ENCODE measurements around the gene MGAT5B.

DNA sequence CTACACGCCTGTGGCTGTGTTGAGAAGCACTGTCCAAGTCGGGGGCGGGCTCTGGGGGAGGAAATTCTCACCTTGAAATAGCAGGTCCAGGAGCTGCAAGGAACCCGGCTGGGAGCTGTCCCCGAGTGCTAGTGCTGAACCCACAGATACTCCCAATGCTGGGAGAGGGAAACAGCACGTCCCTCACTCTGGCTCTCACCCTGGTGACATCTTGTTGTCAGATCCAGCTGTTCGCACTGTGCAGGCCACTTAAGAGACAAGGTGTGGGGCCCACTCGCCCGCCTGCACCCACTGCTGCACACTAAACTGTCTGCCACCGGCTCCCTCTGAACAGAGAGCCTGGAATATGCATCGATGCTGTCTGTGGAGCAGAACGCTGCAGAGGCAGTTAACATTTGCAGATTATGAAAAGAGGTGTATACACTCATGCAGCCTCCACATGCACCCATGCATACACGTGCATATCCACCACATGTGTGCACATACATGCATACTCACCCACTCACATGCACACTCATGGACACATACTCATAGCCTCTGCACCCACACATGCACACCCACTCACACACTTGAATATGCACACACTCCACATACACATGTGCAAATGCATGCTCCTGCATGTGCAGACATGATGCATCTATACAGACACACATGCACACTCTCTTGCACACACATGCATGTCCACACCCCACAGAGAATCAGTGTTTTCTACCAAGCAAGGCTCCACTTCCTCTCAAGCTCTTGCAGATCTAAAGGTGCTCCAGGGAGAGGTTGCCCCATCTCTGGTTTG, 42.0 kb downstream of the MGAT5B start:
- TF ChIP-seq CTCF (conservative IDR thresholded peaks at IDR 0.05; ENCODE audit: low read depth in 2 of 2) (no peak), EZH2 (IDR thresholded peaks at IDR 0.05; ENCODE audit: low read depth, unreplicated experiment) (no peak), POLR2AphosphoS5 (IDR thresholded peaks at IDR 0.05; ENCODE audit: low read depth) (no peak)
- TF ChIP-seq, protein P1, sequence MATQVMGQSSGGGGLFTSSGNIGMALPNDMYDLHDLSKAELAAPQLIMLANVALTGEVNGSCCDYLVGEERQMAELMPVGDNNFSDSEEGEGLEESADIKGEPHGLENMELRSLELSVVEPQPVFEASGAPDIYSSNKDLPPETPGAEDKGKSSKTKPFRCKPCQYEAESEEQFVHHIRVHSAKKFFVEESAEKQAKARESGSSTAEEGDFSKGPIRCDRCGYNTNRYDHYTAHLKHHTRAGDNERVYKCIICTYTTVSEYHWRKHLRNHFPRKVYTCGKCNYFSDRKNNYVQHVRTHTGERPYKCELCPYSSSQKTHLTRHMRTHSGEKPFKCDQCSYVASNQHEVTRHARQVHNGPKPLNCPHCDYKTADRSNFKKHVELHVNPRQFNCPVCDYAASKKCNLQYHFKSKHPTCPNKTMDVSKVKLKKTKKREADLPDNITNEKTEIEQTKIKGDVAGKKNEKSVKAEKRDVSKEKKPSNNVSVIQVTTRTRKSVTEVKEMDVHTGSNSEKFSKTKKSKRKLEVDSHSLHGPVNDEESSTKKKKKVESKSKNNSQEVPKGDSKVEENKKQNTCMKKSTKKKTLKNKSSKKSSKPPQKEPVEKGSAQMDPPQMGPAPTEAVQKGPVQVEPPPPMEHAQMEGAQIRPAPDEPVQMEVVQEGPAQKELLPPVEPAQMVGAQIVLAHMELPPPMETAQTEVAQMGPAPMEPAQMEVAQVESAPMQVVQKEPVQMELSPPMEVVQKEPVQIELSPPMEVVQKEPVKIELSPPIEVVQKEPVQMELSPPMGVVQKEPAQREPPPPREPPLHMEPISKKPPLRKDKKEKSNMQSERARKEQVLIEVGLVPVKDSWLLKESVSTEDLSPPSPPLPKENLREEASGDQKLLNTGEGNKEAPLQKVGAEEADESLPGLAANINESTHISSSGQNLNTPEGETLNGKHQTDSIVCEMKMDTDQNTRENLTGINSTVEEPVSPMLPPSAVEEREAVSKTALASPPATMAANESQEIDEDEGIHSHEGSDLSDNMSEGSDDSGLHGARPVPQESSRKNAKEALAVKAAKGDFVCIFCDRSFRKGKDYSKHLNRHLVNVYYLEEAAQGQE (IDR thresholded peaks at IDR 0.05; ENCODE audit: unreplicated experiment): peak; percentile 91
